ENCODE measurements around the gene DSCAM.

DNA sequence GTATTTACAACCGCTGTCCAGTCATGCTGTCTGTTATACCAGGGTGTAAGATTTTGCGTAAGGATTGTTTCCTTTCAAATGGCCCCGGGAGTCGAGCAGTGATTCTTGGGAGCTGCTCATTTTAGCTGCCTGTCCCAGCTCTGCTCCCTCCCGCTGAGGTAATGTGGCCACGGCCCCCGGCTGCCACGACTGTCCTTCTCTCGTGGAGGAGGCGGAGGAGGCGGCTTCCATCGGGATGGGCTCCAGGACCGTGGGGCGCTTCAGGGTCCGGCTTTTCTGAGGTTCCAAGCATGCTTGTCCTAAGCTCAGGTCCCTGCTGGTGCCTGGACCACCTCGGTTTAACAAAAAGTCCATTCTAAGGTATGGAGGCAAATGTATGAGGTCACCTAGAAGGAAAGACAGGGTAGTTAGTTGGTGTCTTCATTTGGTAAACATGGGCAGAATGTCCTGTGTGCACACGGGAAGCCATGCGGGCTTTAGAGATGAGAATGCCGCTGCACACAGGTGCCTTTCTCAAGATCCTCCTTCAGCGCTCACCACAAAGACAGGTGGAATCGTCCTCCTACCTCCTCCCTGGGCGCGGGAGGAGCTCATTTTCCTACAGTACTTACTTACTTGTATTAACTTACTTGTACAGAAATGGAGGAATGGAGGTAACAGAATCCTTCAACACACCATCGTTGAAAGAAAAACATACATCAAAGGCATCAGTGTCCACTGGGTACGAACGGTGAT, 833.8 kb downstream of the DSCAM start:
- TF ChIP-seq, protein P1, sequence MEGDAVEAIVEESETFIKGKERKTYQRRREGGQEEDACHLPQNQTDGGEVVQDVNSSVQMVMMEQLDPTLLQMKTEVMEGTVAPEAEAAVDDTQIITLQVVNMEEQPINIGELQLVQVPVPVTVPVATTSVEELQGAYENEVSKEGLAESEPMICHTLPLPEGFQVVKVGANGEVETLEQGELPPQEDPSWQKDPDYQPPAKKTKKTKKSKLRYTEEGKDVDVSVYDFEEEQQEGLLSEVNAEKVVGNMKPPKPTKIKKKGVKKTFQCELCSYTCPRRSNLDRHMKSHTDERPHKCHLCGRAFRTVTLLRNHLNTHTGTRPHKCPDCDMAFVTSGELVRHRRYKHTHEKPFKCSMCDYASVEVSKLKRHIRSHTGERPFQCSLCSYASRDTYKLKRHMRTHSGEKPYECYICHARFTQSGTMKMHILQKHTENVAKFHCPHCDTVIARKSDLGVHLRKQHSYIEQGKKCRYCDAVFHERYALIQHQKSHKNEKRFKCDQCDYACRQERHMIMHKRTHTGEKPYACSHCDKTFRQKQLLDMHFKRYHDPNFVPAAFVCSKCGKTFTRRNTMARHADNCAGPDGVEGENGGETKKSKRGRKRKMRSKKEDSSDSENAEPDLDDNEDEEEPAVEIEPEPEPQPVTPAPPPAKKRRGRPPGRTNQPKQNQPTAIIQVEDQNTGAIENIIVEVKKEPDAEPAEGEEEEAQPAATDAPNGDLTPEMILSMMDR (IDR thresholded peaks at IDR 0.05): no peak
- no peak for TF ChIP-seq POLR2AphosphoS5 (IDR thresholded peaks at IDR 0.05)

All from gastroesophageal sphincter (tissue), 3 donors.